ENCODE measurements around the gene ZFAND6. TPM values are rescaled to one million over a fixed set of nuclear protein-coding genes. Genes with fewer than 3 reads are reported as not detected.

ZFAND6 gene
- total RNA-seq, 4 donors from 2014 or later, result 75.9 to 154 (median 81.0) TPM

DNA sequence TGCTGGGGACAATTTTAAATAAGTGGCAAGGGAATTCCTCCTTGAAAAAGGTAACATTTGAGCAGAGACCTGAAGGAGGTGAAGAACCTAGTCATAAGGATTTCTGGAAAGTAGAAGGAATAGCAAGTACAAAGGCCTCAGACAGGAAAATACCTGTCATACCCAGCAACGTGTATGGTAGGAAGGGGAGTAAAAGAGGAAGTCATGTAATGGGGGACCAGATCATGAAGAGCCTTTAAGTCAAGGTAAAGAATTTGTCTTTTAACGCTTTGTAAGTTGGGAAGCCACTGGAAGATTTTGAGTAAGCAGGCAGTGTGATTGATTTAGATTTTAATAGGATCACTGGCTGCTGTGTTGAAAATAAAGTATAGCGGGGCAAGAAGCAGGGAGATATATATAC lies 49.9 kb downstream of the ZFAND6 start:
- no peak overlapping the region for H3K4me3 ChIP-seq
- peaks cover 0 to 9% (median 0%) of the 10 kb centered on the region in 4 donors for H3K4me1 ChIP-seq
- no peak overlapping the region for H3K27ac ChIP-seq
- H3K9me3 ChIP-seq, result no peaks in the 10 kb centered on the region
- no peak for DNase-seq
- H3K27me3 ChIP-seq, result no peaks in the 10 kb centered on the region
- no peaks in the 10 kb centered on the region for H3K36me3 ChIP-seq
- TF ChIP-seq, protein P1, sequence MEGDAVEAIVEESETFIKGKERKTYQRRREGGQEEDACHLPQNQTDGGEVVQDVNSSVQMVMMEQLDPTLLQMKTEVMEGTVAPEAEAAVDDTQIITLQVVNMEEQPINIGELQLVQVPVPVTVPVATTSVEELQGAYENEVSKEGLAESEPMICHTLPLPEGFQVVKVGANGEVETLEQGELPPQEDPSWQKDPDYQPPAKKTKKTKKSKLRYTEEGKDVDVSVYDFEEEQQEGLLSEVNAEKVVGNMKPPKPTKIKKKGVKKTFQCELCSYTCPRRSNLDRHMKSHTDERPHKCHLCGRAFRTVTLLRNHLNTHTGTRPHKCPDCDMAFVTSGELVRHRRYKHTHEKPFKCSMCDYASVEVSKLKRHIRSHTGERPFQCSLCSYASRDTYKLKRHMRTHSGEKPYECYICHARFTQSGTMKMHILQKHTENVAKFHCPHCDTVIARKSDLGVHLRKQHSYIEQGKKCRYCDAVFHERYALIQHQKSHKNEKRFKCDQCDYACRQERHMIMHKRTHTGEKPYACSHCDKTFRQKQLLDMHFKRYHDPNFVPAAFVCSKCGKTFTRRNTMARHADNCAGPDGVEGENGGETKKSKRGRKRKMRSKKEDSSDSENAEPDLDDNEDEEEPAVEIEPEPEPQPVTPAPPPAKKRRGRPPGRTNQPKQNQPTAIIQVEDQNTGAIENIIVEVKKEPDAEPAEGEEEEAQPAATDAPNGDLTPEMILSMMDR (IDR thresholded peaks at IDR 0.05), result no peak
- no peak for TF ChIP-seq POLR2A (IDR thresholded peaks at IDR 0.05)

DNA sequence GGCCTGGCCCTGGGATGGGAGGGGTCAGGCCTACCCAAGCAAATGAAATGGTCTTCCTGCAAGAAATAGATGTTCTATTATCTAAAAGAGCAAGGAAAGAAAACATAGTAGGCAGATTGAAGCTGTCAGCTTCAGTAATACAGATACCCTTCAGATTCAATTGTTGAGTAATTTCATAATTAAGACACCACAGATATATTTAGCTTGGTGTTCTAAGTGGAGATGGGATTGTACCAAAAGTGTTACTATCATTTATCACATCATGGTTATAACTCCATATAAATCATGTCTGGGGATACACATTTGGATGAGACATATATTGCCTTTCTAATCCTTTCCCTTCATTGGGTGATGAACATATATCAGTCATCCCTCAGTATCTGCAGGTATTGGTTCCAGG lies 51.4 kb downstream of the ZFAND6 start:
- no peak overlapping the region for H3K4me3 ChIP-seq
- H3K27ac ChIP-seq, result no peak overlapping the region
- H3K27me3 ChIP-seq, result no peaks in the 10 kb centered on the region
- DNase-seq, result no peak
- H3K4me1 ChIP-seq, result no peaks in the 10 kb centered on the region
- H3K9me3 ChIP-seq, result no peaks in the 10 kb centered on the region
- TF ChIP-seq, protein P1 (IDR thresholded peaks at IDR 0.05), result no peak
- TF ChIP-seq POLR2A (IDR thresholded peaks at IDR 0.05), result no peak
- H3K36me3 ChIP-seq, result no peaks in the 10 kb centered on the region

DNA sequence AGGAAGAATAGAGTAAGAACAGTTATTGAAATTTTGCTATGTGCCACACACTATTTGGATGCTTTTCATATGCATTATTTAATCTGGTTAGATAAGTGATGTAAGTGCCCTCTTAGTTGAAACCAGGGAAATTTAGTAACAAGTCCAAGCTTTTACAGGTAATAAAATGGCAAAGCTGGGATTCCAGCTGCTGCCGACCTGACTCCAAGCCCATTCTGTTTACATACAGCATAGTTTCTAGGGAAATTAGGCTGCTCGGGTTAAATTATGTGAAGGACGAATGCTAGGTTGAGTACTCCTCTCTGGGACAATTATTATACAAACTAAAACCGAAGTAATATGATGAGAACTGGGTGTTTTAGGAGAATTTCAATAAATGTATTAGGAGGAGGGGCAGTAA lies 54.6 kb downstream of the ZFAND6 start:
- DNase-seq, result no peak
- no peaks in the 10 kb centered on the region for H3K27me3 ChIP-seq
- no peaks in the 10 kb centered on the region for H3K4me1 ChIP-seq
- H3K27ac ChIP-seq, result no peak overlapping the region
- no peaks in the 10 kb centered on the region for H3K36me3 ChIP-seq
- no peaks in the 10 kb centered on the region for H3K9me3 ChIP-seq
- H3K4me3 ChIP-seq, result no peak overlapping the region
- TF ChIP-seq POLR2A (IDR thresholded peaks at IDR 0.05), result no peak
- TF ChIP-seq, protein P1 (IDR thresholded peaks at IDR 0.05), result no peak

DNA sequence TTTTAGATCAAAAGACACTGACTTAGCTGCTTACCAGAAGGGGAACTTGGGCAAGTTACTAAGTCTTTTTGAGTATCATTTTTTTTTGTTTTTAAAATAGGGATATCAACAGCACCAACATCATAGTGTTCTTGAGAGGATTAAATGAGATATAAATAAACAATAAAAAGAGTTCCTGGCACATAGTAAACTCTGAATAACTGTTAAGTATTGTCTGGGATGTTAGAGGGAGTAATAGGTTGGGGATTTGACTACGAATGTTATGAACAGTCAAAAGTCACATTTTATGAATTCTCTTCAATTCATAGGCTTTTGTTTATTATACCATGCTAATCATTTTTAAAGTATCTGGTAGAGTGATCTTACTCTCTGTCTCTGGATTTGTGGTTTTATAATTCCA lies 55.5 kb downstream of the ZFAND6 start:
- no peaks in the 10 kb centered on the region for H3K27me3 ChIP-seq
- H3K4me3 ChIP-seq, result no peak overlapping the region
- no peaks in the 10 kb centered on the region for H3K36me3 ChIP-seq
- DNase-seq, result no peak
- no peaks in the 10 kb centered on the region for H3K4me1 ChIP-seq
- H3K9me3 ChIP-seq, result no peaks in the 10 kb centered on the region
- TF ChIP-seq, protein P1 (IDR thresholded peaks at IDR 0.05), result no peak
- no peak for TF ChIP-seq POLR2A (IDR thresholded peaks at IDR 0.05)
- H3K27ac ChIP-seq, result no peak overlapping the region

DNA sequence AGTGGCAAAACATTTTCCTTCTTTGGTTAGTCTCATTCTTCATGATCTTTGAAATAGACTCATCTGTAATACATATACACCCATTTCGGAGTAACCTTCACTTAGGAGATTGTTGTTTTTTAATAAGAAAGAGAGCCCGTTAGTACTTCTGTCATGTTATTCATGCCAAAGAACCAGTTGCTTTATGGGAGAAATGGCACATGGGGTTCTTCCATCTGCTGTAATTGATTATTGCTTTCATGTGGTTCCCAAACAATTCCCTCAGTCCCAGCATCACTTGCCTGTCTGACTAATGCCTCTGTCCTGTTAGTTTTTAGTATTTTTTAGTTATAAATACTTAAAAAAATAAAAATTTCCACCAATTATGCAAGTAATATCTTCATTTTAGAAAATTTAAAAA lies 59.5 kb downstream of the ZFAND6 start:
- H3K9me3 ChIP-seq, result no peaks in the 10 kb centered on the region
- peaks cover 0 to 11% (median 0%) of the 10 kb centered on the region in 3 donors for H3K36me3 ChIP-seq
- no peaks in the 10 kb centered on the region for H3K27me3 ChIP-seq
- H3K4me3 ChIP-seq, result no peak overlapping the region
- no peaks in the 10 kb centered on the region for H3K4me1 ChIP-seq
- H3K27ac ChIP-seq, result no peak overlapping the region
- no peak for DNase-seq
- TF ChIP-seq, protein P1 (IDR thresholded peaks at IDR 0.05), result no peak
- TF ChIP-seq POLR2A (IDR thresholded peaks at IDR 0.05), result no peak

DNA sequence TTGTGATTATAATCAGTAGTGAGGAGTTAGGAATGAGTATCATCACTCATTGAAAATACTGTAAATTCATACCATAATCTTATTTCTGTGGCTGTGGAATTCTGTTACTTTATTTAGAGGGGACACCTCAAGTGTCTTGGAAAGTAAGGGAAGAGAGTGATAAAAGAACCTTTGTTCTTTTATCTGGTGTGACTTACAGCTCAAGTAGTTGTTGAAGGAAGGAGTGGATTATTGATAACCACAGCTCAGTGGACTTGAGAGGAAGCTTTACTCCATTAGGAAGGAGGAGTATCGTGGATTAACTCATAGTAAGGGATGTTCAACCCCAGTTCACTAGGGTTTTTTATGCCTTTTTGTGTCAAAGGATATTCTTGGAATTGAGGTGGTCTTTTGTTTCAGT lies 61.2 kb downstream of the ZFAND6 start:
- TF ChIP-seq POLR2A (IDR thresholded peaks at IDR 0.05), result no peak
- TF ChIP-seq, protein P1 (IDR thresholded peaks at IDR 0.05), result no peak
- H3K4me1 ChIP-seq, result no peaks in the 10 kb centered on the region
- no peaks in the 10 kb centered on the region for H3K9me3 ChIP-seq
- no peak overlapping the region for H3K4me3 ChIP-seq
- peaks cover 0 to 23% (median 0%) of the 10 kb centered on the region in 3 donors for H3K36me3 ChIP-seq
- no peak overlapping the region for H3K27ac ChIP-seq
- H3K27me3 ChIP-seq, result no peaks in the 10 kb centered on the region
- DNase-seq, result no peak

Data from Peyer's patch (tissue), 4 donors.